Prostate gland (tissue), 2 donors: ENCODE data around the gene VAV3.

Experiments used
- CTCF ChIP-seq, 4 experiments: fragments of 200-600 bp in 2 of 4; fragments of 450-650 bp in 2 of 4; sonication (generic) in 2 of 4; IDR thresholded peaks; 1 replicate in 3 of 4; 2 replicates in 1 of 4; pipeline ENCODE4 v1.5.1; 2016 to 2019; ENCODE audit warnings: antibody characterized with exemption in 4 of 4, mild to moderate bottlenecking in 2 of 4, moderate library complexity in 2 of 4
- POLR2A ChIP-seq: fragments of 450-650 bp; IDR thresholded peaks from one replicate; pipeline ENCODE4 v1.6.1; 2016; ENCODE audit warnings: antibody characterized with exemption, mild to moderate bottlenecking
- POLR2AphosphoS5 ChIP-seq: sonication (generic); formaldehyde crosslinking; IDR thresholded peaks from one replicate; pipeline ENCODE4 v1.6.1; 2017; ENCODE audit warnings: antibody characterized with exemption

- no peak for TF ChIP-seq POLR2A
- TF ChIP-seq POLR2AphosphoS5 = no peak
- TF ChIP-seq CTCF (IDR thresholded peaks at IDR 0.05) = no peak
Observed at GRCh38 chr1:108011295-108011694, 46.3 kb upstream of the VAV3 start.
